K562 (cell line): Measurements from ENCODE around the gene GNG14. TPM values are rescaled to one million over a fixed set of nuclear protein-coding genes. Genes with fewer than 3 reads are reported as not detected.
A peak's percentile ranks its signal among the peaks of the same experiment; 100 is the strongest.

Experiments used
- BACH1 ChIP-seq: fragments of 200-800 bp; sonication (Bioruptor generic); IDR thresholded peaks from 2 replicates; pipeline ENCODE4 v1.6.1; 2016; ENCODE audit warnings: missing genetic modification characterization, missing compliant biosample characterization
- CEBPB ChIP-seq: fragments of 450-650 bp; IDR thresholded peaks from 2 replicates; pipeline ENCODE4 v1.6.1; 2016; ENCODE audit warnings: missing genetic modification characterization, missing compliant biosample characterization
- DIDO1 ChIP-seq: fragments of 450-650 bp; IDR thresholded peaks from 2 replicates; pipeline ENCODE4 v1.6.1; 2016; ENCODE audit warnings: low read depth, missing biosample characterization, missing genetic modification characterization
- POLR2A ChIP-seq: fragments of 450-650 bp; conservative IDR thresholded peaks from 2 replicates; pipeline ENCODE4 v1.6.1; 2016
- RBM17 ChIP-seq: fragments of 200-400 bp; formaldehyde crosslinking; IDR thresholded peaks from 2 replicates; pipeline ENCODE4 v1.6.1; 2017; ENCODE audit warnings: low read depth, mild to moderate bottlenecking, low read length, borderline replicate concordance
- SMARCB1 ChIP-seq: IDR thresholded peaks from 2 replicates; pipeline ENCODE4 v1.6.1; 2011; ENCODE audit warnings: improper control_type of control experiment, low read depth; ENCODE audit not compliant: insufficient read length
- ZBTB17 ChIP-seq: fragments of 450-650 bp; formaldehyde crosslinking; IDR thresholded peaks from 2 replicates; pipeline ENCODE4 v1.4.0; 2020; ENCODE audit warnings: mild to moderate bottlenecking
- ZEB2 ChIP-seq: fragments of 450-650 bp; IDR thresholded peaks from 2 replicates; pipeline ENCODE4 v1.6.1; 2016
- ZNF184 ChIP-seq: sonication (generic); formaldehyde crosslinking; IDR thresholded peaks from 2 replicates; pipeline ENCODE4 v1.5.0; 2020; ENCODE audit warnings: missing genetic modification reagents
- ZNF347 ChIP-seq: fragments of 450-650 bp; formaldehyde crosslinking; IDR thresholded peaks from 2 replicates; pipeline ENCODE4 v1.4.0; 2020; ENCODE audit warnings: low read depth, mild to moderate bottlenecking, moderate library complexity
- ZNF780A ChIP-seq: fragments of 250-450 bp; sonication (Bioruptor Pico); IDR thresholded peaks from 2 replicates; pipeline ENCODE4 v1.5.0; 2021; ENCODE audit warnings: mild to moderate bottlenecking
- polyA plus RNA-seq, 8 experiments: library from polyadenylated mRNA; depleted of rRNA in 4 of 8; stranded (reverse) in 5 of 8; unstranded in 3 of 8; fragments of >200 nt; fragmentation: Nextera tagmentation in 2 of 8; fragmentation: Illumina TruSeq in 1 of 8; extraction: Ambion mirVana in 2 of 8; extraction: Trizol in 1 of 8; gene quantifications; 2 replicates each; pipeline versions ENCODE4 v1.2.1 to v1.2.3, GENCODE V29; 2011 to 2014; ENCODE audit warnings: inconsistent platforms in 1 of 8, missing spikeins in 1 of 8
- total RNA-seq, 7 experiments: library from RNA; depleted of rRNA in 6 of 7; stranded (reverse); fragments of >200 nt in 6 of 7; fragmentation: Illumina TruSeq in 2 of 7; extraction: Trizol in 2 of 7; gene quantifications; 2 replicates each; pipeline versions ENCODE4 v1.2.1 to v1.2.3, GENCODE V29; 2011 to 2021; ENCODE audit warnings: low replicate concordance in 1 of 7
- TF ChIP-seq, protein P1 (sequence below): sonication (generic); formaldehyde crosslinking; IDR thresholded peaks from 2 replicates; pipeline ENCODE4 v1.8.1; 2022; ENCODE audit warnings: missing genetic modification reagents
- TF ChIP-seq, protein P2 (sequence below), 2 experiments: fragments of 450-650 bp; IDR thresholded peaks; 2 replicates each; pipeline ENCODE4 v1.6.1; 2016; ENCODE audit warnings: mild to moderate bottlenecking in 2 of 2, borderline replicate concordance in 1 of 2, low read depth in 1 of 2, moderate library complexity in 1 of 2
- TF ChIP-seq, protein P3 (sequence below): IDR thresholded peaks from 3 replicates; pipeline ENCODE4 v1.6.1; 2011; ENCODE audit warnings: borderline replicate concordance, mild to moderate bottlenecking; ENCODE audit not compliant: insufficient read length, insufficient read depth
- TF ChIP-seq, protein P4 (sequence below): fragments of 450-650 bp; formaldehyde crosslinking; IDR thresholded peaks from 2 replicates; pipeline ENCODE4 v1.4.0; 2020; ENCODE audit warnings: mild to moderate bottlenecking, moderate library complexity

Gene GNG14
- total and polyA plus RNA-seq, 9 of the 15 experiments (the other 6 are each of a cell fraction or from before 2014, with no cell fraction given) = not detected

DNA sequence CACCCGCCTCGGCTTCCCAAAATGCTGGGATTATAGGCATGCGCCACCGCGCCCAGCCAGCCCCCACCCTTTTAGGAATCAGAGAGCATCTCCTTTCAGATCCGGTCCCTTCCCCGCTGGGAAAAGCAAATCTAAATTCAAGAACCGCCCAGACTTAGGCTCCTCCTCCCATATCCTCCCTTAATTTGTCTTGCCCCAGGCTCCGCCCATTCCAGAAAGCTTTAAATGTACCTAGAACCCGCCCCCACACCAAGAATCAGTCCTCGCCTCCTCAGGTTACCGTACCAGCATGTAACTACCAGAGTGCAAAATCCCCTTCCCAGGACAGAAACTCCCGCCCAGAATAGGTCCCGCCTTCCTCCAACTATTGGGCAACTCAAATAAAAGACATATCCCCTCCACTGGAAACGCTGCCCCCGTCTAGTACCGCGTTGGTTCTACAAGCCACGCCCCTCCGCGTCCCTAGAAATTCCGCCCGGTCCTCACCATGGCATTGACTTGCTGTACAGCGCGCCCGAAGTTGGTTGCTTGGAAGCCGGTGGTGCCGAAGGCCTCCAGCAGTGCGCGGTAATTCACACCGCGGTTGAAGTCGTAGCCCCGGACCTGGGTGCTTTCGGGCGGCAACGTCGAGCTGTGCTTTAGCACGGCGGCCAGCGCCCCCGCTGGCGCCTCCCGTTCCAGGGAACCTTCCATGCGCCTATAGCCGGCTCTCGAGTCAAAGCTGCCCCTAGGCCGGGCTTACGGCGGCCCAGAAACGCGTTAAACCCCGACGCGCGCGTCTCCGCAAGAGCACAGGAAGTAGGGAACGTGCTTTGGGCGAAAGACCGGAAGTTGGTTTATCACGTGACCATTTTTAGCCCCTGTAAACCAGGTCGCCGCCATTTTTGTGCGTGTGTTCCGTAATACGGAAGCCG, 6.5 kb upstream of the GNG14 start, which contains the start of gene DHPS (continued):
- TF ChIP-seq, protein P1, sequence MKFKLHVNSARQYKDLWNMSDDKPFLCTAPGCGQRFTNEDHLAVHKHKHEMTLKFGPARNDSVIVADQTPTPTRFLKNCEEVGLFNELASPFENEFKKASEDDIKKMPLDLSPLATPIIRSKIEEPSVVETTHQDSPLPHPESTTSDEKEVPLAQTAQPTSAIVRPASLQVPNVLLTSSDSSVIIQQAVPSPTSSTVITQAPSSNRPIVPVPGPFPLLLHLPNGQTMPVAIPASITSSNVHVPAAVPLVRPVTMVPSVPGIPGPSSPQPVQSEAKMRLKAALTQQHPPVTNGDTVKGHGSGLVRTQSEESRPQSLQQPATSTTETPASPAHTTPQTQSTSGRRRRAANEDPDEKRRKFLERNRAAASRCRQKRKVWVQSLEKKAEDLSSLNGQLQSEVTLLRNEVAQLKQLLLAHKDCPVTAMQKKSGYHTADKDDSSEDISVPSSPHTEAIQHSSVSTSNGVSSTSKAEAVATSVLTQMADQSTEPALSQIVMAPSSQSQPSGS (CRISPR knock-in tag) = no peak
- TF ChIP-seq DIDO1 (tag) (peak; percentile 39; the same call in 1 of the 2 replicates), CEBPB (peak; percentile 97), ZNF347 (CRISPR knock-in tag) (no peak), ZNF780A (CRISPR knock-in tag) (no peak), POLR2A (peak; percentile 94), ZEB2 (0 out of 2 replicates have a peak, but pooled peaks have one; percentile 10), ZNF184 (CRISPR knock-in tag) (no peak), SMARCB1 (no peak), ZBTB17 (CRISPR knock-in tag) (peak; percentile 66; the same call in 1 of the 2 replicates), BACH1 (no peak), RBM17 (no peak)
- TF ChIP-seq, protein P2, sequence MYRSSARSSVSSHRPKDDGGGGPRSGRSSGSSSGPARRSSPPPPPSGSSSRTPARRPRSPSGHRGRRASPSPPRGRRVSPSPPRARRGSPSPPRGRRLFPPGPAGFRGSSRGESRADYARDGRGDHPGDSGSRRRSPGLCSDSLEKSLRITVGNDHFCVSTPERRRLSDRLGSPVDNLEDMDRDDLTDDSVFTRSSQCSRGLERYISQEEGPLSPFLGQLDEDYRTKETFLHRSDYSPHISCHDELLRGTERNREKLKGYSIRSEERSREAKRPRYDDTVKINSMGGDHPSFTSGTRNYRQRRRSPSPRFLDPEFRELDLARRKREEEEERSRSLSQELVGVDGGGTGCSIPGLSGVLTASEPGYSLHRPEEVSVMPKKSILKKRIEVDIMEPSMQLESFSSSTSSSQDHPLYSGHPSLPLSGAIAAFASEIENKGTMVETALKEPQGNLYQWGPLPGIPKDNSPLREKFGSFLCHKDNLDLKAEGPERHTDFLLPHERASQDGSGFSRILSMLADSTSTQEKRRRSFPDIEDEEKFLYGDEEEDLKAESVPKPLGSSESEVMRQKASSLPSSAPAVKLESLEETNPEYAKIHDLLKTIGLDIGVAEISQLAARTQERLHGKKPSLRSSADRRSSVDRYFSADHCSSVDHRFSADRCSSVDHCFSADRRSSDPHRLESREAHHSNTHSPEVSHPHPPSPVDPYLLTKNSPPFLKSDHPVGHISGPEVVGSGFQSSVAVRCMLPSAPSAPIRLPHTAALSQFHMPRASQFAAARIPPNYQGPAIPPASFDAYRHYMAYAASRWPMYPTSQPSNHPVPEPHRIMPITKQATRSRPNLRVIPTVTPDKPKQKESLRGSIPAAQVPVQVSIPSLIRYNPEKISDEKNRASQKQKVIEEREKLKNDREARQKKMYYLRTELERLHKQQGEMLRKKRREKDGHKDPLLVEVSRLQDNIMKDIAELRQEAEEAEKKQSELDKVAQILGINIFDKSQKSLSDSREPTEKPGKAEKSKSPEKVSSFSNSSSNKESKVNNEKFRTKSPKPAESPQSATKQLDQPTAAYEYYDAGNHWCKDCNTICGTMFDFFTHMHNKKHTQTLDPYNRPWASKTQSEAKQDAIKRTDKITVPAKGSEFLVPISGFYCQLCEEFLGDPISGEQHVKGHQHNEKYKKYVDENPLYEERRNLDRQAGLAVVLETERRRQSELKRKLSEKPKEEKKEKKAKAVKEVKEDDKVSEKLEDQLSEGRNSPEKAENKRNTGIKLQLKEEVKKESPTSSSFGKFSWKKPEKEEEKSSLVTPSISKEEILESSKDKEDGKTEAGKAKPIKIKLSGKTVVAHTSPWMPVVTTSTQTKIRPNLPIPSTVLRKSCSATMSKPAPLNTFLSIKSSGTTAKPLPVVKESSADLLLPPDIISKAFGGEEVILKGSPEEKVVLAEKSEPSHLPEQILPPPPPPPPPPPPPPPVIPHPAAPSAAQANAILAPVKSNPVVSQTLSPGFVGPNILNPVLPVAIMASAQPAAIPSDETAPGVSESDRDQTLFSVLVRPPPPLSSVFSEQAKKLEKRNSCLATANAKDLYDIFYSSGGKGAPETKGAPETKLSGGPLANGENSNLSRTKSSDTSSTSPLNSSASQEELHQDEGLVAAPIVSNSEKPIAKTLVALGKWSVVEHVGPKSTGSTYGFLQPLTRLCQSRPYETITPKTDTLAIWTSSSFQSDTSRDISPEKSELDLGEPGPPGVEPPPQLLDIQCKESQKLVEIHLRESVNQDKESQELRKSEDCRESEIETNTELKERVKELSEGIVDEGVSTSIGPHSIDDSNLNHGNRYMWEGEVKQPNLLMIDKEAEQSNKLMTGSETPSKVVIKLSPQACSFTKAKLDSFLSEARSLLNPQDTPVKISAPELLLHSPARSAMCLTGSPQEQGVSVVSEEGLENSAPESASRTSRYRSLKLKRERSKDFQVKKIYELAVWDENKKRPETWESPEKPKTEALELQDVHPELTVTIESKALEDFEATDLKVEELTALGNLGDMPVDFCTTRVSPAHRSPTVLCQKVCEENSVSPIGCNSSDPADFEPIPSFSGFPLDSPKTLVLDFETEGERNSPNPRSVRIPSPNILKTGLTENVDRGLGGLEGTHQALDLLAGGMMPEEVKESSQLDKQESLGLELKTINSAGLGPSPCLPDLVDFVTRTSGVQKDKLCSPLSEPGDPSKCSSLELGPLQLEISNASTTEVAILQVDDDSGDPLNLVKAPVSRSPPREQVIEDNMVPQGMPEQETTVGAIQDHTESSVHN (IDR thresholded peaks at IDR 0.05; ENCODE audit: borderline replicate concordance in 1 of 2, low read depth in 1 of 2) = no peak
- TF ChIP-seq, protein P3, sequence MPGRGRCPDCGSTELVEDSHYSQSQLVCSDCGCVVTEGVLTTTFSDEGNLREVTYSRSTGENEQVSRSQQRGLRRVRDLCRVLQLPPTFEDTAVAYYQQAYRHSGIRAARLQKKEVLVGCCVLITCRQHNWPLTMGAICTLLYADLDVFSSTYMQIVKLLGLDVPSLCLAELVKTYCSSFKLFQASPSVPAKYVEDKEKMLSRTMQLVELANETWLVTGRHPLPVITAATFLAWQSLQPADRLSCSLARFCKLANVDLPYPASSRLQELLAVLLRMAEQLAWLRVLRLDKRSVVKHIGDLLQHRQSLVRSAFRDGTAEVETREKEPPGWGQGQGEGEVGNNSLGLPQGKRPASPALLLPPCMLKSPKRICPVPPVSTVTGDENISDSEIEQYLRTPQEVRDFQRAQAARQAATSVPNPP = no peak
- TF ChIP-seq, protein P4, sequence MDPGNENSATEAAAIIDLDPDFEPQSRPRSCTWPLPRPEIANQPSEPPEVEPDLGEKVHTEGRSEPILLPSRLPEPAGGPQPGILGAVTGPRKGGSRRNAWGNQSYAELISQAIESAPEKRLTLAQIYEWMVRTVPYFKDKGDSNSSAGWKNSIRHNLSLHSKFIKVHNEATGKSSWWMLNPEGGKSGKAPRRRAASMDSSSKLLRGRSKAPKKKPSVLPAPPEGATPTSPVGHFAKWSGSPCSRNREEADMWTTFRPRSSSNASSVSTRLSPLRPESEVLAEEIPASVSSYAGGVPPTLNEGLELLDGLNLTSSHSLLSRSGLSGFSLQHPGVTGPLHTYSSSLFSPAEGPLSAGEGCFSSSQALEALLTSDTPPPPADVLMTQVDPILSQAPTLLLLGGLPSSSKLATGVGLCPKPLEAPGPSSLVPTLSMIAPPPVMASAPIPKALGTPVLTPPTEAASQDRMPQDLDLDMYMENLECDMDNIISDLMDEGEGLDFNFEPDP (CRISPR knock-in tag) = no peak
